Tibial nerve (tissue), 4 donors: Measurements from ENCODE around the gene STAM. TPM values are rescaled to one million over a fixed set of nuclear protein-coding genes. Genes with fewer than 3 reads are reported as not detected.

Experiments used
- DNase-seq, 2 donors: peaks; one replicate each; pipeline ENCODE4 v3.0.0-alpha.2; 2019; ENCODE audit warnings: low spot score in 2 of 2
- H3K27ac ChIP-seq, 4 donors: fragments of 200-600 bp; sonication (generic) in 3 of 4; one replicate each; pipeline ENCODE4 v1.5.1; 2017 to 2019; ENCODE audit warnings: mild to moderate bottlenecking in 1 of 4
- H3K27me3 ChIP-seq, 2 donors: fragments of 200-600 bp; sonication (generic) in 1 of 2; one replicate each; pipeline versions ENCODE4 v1.5.1 to v1.6.0; 2017 to 2019
- H3K36me3 ChIP-seq, 3 donors: fragments of 200-600 bp; sonication (generic); one replicate each; pipeline ENCODE4 v1.5.1; 2018 to 2019
- H3K4me1 ChIP-seq, 4 donors: fragments of 200-600 bp; sonication (generic) in 3 of 4; one replicate each; pipeline ENCODE4 v1.5.1; 2017 to 2019
- H3K4me3 ChIP-seq, 4 donors: fragments of 200-600 bp; sonication (generic) in 3 of 4; one replicate each; pipeline ENCODE4 v1.5.1; 2017 to 2019; ENCODE audit warnings: mild to moderate bottlenecking in 1 of 4, moderate library complexity in 1 of 4
- H3K9me3 ChIP-seq, 4 donors: fragments of 200-600 bp; sonication (generic) in 3 of 4; one replicate each; pipeline ENCODE4 v1.5.1; 2017 to 2019
- CTCF ChIP-seq, 5 experiments: fragments of 200-600 bp in 3 of 5; fragments of 450-650 bp in 2 of 5; sonication (generic) in 3 of 5; IDR thresholded peaks; one replicate each; pipeline ENCODE4 v1.5.1; 2016 to 2019; ENCODE audit warnings: antibody characterized with exemption in 5 of 5, mild to moderate bottlenecking in 3 of 5, moderate library complexity in 2 of 5
- EP300 ChIP-seq, 2 donors: sonication (generic); formaldehyde crosslinking; IDR thresholded peaks; one replicate each; pipeline ENCODE4 v1.6.1; 2017; ENCODE audit warnings: antibody characterized with exemption in 2 of 2, mild to moderate bottlenecking in 1 of 2
- POLR2A ChIP-seq, 2 donors: fragments of 450-650 bp; IDR thresholded peaks; one replicate each; pipeline ENCODE4 v1.6.1; 2017; ENCODE audit warnings: antibody characterized with exemption in 2 of 2, mild to moderate bottlenecking in 2 of 2, moderate library complexity in 2 of 2
- WGBS, 2 donors: methylation state at CpG; one replicate each; pipeline ENCODE4 v1.1.5; 2018; 5-methylcytosine and 5-hydroxymethylcytosine counted together
- total RNA-seq, 4 donors: library from RNA; depleted of rRNA; stranded (reverse); fragments of >200 nt; gene quantifications; one replicate each; pipeline ENCODE4 v1.1.0, GENCODE V29; 2016

Gene STAM
- total RNA-seq, 4 donors from 2014 or later: 17.3 to 28.2 (median 25.1) TPM

GRCh38 chr10:17650416-17650815 lies 6.5 kb downstream of the STAM start:
- Histone ChIP-seq H3K4me1 (peaks cover 0 to 75% (median 19%) of the 10 kb centered on the region in 4 donors), H3K36me3 (peaks cover 0 to 13% (median 0%) of the 10 kb centered on the region in 3 donors), H3K27me3 (no peaks in the 10 kb centered on the region), H3K27ac (no peak overlapping the region), H3K4me3 (no peak overlapping the region), H3K9me3 (no peaks in the 10 kb centered on the region)
- DNase-seq: no peak
- WGBS, 2 donors: 92 to 93% methylated on average over 8 of the region's 8 CpGs
- TF ChIP-seq POLR2A (IDR thresholded peaks at IDR 0.05) (no peak), CTCF (IDR thresholded peaks at IDR 0.05) (no peak), EP300 (IDR thresholded peaks at IDR 0.05) (no peak)

- DNase-seq: no peak
- no peaks in the 10 kb centered on the region for H3K9me3 ChIP-seq
- TF ChIP-seq CTCF (IDR thresholded peaks at IDR 0.05) (no peak), POLR2A (IDR thresholded peaks at IDR 0.05) (no peak), EP300 (IDR thresholded peaks at IDR 0.05) (no peak)
- no peaks in the 10 kb centered on the region for H3K27me3 ChIP-seq
- H3K4me1 ChIP-seq: peaks cover 0 to 64% (median 6%) of the 10 kb centered on the region in 4 donors
- no peak overlapping the region for H3K4me3 ChIP-seq
- peak overlapping the region in 2 of 4 donors; percentile 66 to 73 for H3K27ac ChIP-seq
- H3K36me3 ChIP-seq: peaks cover 0 to 13% (median 0%) of the 10 kb centered on the region in 3 donors
Observed at GRCh38 chr10:17651896-17652295, 7.9 kb downstream of the STAM start.

DNA sequence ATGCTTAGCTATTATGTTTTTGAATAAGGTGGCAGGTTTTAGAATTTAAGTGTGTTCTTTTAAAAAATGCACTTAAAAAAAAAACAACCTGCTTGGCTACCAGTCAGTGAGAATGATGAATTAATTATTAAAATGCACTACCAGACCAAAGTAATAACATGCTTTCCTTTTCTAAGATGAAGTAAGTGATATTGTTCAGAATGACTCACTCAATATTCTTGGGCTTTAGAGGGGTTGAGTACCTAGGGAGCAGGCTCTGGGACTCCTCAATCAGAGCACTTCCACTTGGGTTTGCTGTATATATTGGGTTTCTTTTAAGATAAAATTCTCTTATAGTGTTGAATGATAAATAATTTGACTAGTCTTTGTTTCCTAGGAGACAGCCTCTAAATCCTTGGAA lies 8.6 kb downstream of the STAM start:
- Histone ChIP-seq H3K4me1 (peaks cover 0 to 57% (median 6%) of the 10 kb centered on the region in 4 donors), H3K4me3 (no peak overlapping the region), H3K9me3 (no peaks in the 10 kb centered on the region), H3K27me3 (no peaks in the 10 kb centered on the region), H3K27ac (peak overlapping the region in 1 of 4 donors; percentile 73), H3K36me3 (peaks cover 0 to 13% (median 0%) of the 10 kb centered on the region in 3 donors)
- no peak for DNase-seq
- TF ChIP-seq CTCF (IDR thresholded peaks at IDR 0.05) (no peak), EP300 (IDR thresholded peaks at IDR 0.05) (no peak), POLR2A (IDR thresholded peaks at IDR 0.05) (no peak)

DNA sequence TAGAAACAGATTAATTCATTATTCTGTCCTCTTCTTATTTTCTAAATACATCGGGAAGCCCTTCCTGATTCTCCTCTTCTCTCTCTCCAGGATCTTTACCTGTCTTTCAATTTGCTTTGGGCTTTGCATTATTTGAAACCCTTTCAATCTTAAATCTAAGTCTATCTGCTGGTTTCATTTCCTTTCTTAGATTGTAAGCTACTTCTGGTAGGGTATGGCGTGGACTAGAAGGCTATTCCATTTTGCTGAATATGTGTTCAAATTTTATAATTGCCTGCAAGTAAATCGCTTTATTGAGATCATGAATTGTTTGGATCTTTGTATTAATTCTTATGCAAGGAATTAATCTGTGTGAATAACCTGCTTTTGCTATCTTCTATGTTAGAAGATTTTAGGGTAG lies 11.1 kb downstream of the STAM start:
- Histone ChIP-seq H3K36me3 (peaks cover 0 to 4% (median 0%) of the 10 kb centered on the region in 3 donors), H3K27ac (no peak overlapping the region), H3K4me1 (peaks cover 0 to 37% (median 6%) of the 10 kb centered on the region in 4 donors), H3K9me3 (peaks cover 0 to 7% (median 0%) of the 10 kb centered on the region in 4 donors), H3K4me3 (no peak overlapping the region), H3K27me3 (no peaks in the 10 kb centered on the region)
- DNase-seq: no peak
- 96 to 98% methylated on average over 3 of the region's 3 CpGs for WGBS, 2 donors
- TF ChIP-seq EP300 (IDR thresholded peaks at IDR 0.05): no peak
- no peak for TF ChIP-seq POLR2A (IDR thresholded peaks at IDR 0.05)

- Histone ChIP-seq H3K36me3 (peaks cover 0 to 8% (median 0%) of the 10 kb centered on the region in 3 donors), H3K27ac (no peak overlapping the region), H3K4me3 (no peak overlapping the region), H3K4me1 (peaks cover 0 to 37% (median 6%) of the 10 kb centered on the region in 4 donors), H3K9me3 (peaks cover 0 to 7% (median 0%) of the 10 kb centered on the region in 4 donors), H3K27me3 (no peaks in the 10 kb centered on the region)
- 89 to 92% methylated on average over 5 of the region's 5 CpGs for WGBS, 2 donors
- TF ChIP-seq POLR2A (IDR thresholded peaks at IDR 0.05): no peak
- no peak for TF ChIP-seq CTCF (IDR thresholded peaks at IDR 0.05)
- no peak for TF ChIP-seq EP300 (IDR thresholded peaks at IDR 0.05)
- no peak for DNase-seq
Observed at GRCh38 chr10:17655567-17656146, 11.7 kb downstream of the STAM start.
